Endodermal cell (in vitro differentiated cells): Measurements from ENCODE around the gene TRIAP1. TPM values are rescaled to one million over a fixed set of nuclear protein-coding genes. Genes with fewer than 3 reads are reported as not detected.

Experiments used
- DNase-seq: peaks from one replicate; pipeline ENCODE4 v3.0.0-alpha.2; 2017
- H3K27ac ChIP-seq: 2 replicates; pipeline ENCODE4 v1.5.1; 2013; ENCODE audit warnings: mild to moderate bottlenecking, low read depth, low read length, moderate library complexity
- H3K27me3 ChIP-seq: 2 replicates; pipeline ENCODE4 v1.6.1; 2013; ENCODE audit warnings: mild to moderate bottlenecking, low read length, moderate library complexity; ENCODE audit not compliant: insufficient read depth, control insufficient read depth, poor library complexity, severe bottlenecking
- H3K36me3 ChIP-seq: 2 replicates; pipeline ENCODE4 v1.7.0; 2013; ENCODE audit warnings: mild to moderate bottlenecking, low read length, moderate library complexity; ENCODE audit not compliant: control insufficient read depth, insufficient read depth
- H3K4me1 ChIP-seq: one replicate; pipeline ENCODE4 v1.7.0; 2013; ENCODE audit warnings: low read length; ENCODE audit not compliant: control insufficient read depth, insufficient read depth
- H3K4me3 ChIP-seq: 2 replicates; pipeline ENCODE4 v1.5.1; 2013; ENCODE audit warnings: mild to moderate bottlenecking, low read length, moderate library complexity
- H3K9ac ChIP-seq: 2 replicates; pipeline ENCODE4 v1.6.1; 2013; ENCODE audit warnings: mild to moderate bottlenecking, low read length, moderate library complexity; ENCODE audit not compliant: poor library complexity, severe bottlenecking; ENCODE audit errors: extremely low read depth
- H3K9me3 ChIP-seq: 2 replicates; pipeline ENCODE4 v1.6.1; 2013; ENCODE audit warnings: mild to moderate bottlenecking, low read length, moderate library complexity; ENCODE audit not compliant: control insufficient read depth
- H3K27ac Mint-ChIP-seq: 2 replicates; pipeline ENCODE4 v1.8.0; 2020; ENCODE audit warnings: mixed read lengths
- H3K27me3 Mint-ChIP-seq: 2 replicates; pipeline ENCODE4 v1.8.0; 2021; ENCODE audit warnings: mild to moderate bottlenecking, mixed read lengths; ENCODE audit not compliant: insufficient read depth
- H3K36me3 Mint-ChIP-seq: 2 replicates; pipeline ENCODE4 v1.8.0; 2020; ENCODE audit warnings: low read depth, mixed read lengths
- H3K4me1 Mint-ChIP-seq: 2 replicates; pipeline ENCODE4 v1.8.0; 2020; ENCODE audit warnings: mixed read lengths
- H3K4me3 Mint-ChIP-seq: 2 replicates; pipeline ENCODE4 v1.8.0; 2020; ENCODE audit warnings: mild to moderate bottlenecking, moderate library complexity, mixed read lengths
- H3K9me3 Mint-ChIP-seq: 2 replicates; pipeline ENCODE4 v1.8.0; 2020; ENCODE audit warnings: mild to moderate bottlenecking, mixed read lengths
- WGBS, 2 experiments: methylation state at CpG; one replicate each; pipeline versions ENCODE4 v1.1.5 to v1.1.7; 2013; ENCODE audit warnings: missing lambda C conversion rate in 2 of 2, mixed read lengths in 1 of 2; ENCODE audit not compliant: insufficient coverage in 1 of 2, insufficient read length in 1 of 2; 5-methylcytosine and 5-hydroxymethylcytosine counted together
- total RNA-seq, 2 donors: library from RNA; stranded (reverse); fragmentation: NEBNext Ultra II Directional in 1 of 2; extraction: Animal tissue kit (Norgen Biotek cat#: 25700) in 1 of 2; gene quantifications; 2 replicates in 1 of 2; 3 replicates in 1 of 2; pipeline ENCODE4 v1.2.1, GENCODE V29; 2021
- TF ChIP-seq, protein P1 (sequence below): fragments of 200-600 bp; sonication (generic); conservative IDR thresholded peaks from 2 replicates; pipeline ENCODE4 v1.5.0; 2021; ENCODE audit warnings: antibody characterized with exemption, mild to moderate bottlenecking

TRIAP1 gene
- total RNA-seq, 2 donors from 2014 or later: 31.6 to 34.8 TPM

- no peaks in the 10 kb centered on the region for H3K36me3 ChIP-seq
- H3K27me3 ChIP-seq: no peaks in the 10 kb centered on the region
- H3K4me3 Mint-ChIP-seq: no peak overlapping the region
- no peak overlapping the region for H3K27ac ChIP-seq
- no peak overlapping the region for H3K9ac ChIP-seq
- no peak overlapping the region for H3K4me3 ChIP-seq
- H3K36me3 Mint-ChIP-seq: no peaks in the 10 kb centered on the region
- peaks cover 9% of the 10 kb centered on the region for H3K4me1 Mint-ChIP-seq
- no peak overlapping the region for H3K27ac Mint-ChIP-seq
- H3K27me3 Mint-ChIP-seq: no peaks in the 10 kb centered on the region
- H3K9me3 ChIP-seq: no peaks in the 10 kb centered on the region
- TF ChIP-seq, protein P1, sequence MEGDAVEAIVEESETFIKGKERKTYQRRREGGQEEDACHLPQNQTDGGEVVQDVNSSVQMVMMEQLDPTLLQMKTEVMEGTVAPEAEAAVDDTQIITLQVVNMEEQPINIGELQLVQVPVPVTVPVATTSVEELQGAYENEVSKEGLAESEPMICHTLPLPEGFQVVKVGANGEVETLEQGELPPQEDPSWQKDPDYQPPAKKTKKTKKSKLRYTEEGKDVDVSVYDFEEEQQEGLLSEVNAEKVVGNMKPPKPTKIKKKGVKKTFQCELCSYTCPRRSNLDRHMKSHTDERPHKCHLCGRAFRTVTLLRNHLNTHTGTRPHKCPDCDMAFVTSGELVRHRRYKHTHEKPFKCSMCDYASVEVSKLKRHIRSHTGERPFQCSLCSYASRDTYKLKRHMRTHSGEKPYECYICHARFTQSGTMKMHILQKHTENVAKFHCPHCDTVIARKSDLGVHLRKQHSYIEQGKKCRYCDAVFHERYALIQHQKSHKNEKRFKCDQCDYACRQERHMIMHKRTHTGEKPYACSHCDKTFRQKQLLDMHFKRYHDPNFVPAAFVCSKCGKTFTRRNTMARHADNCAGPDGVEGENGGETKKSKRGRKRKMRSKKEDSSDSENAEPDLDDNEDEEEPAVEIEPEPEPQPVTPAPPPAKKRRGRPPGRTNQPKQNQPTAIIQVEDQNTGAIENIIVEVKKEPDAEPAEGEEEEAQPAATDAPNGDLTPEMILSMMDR: no peak
- DNase-seq: no peak
- WGBS, 2 experiments: 90 to 100% methylated on average over 2 to 3 of the region's 3 CpGs
- H3K9me3 Mint-ChIP-seq: peaks cover 1% of the 10 kb centered on the region
- no peaks in the 10 kb centered on the region for H3K4me1 ChIP-seq
Observed at GRCh38 chr12:120406553-120406952, 39.6 kb downstream of the TRIAP1 start.

DNA sequence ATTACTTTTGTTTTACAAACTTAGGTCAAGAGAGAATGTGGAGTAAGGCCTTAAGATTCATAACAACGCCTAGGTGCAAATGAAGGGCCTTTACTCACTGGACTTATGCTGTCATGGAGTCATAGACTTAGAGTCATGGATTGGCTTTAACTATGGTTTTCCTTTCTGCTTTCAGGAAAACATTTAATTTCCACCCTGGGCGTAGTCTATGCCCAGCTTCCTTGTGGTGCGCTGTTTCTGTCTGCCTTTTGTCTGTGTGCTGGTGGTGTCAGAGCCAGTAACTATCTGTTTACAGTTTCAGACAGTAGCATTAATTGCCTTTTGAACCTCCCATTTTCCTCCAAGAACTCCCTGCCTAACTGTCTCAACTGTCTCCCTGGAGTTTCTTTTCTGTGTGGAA lies 40.1 kb downstream of the TRIAP1 start:
- H3K27ac Mint-ChIP-seq: no peak overlapping the region
- no peaks in the 10 kb centered on the region for H3K36me3 Mint-ChIP-seq
- H3K9me3 Mint-ChIP-seq: peaks cover 1% of the 10 kb centered on the region
- no peak for DNase-seq
- H3K27me3 Mint-ChIP-seq: no peaks in the 10 kb centered on the region
- H3K4me1 Mint-ChIP-seq: peaks cover 9% of the 10 kb centered on the region
- H3K9ac ChIP-seq: no peak overlapping the region
- TF ChIP-seq, protein P1: no peak
- WGBS, 2 experiments: 92 to 94% methylated on average over 3 of the region's 3 CpGs
- no peaks in the 10 kb centered on the region for H3K4me1 ChIP-seq
- H3K36me3 ChIP-seq: no peaks in the 10 kb centered on the region
- no peak overlapping the region for H3K4me3 Mint-ChIP-seq
- no peaks in the 10 kb centered on the region for H3K27me3 ChIP-seq
- H3K27ac ChIP-seq: no peak overlapping the region
- H3K4me3 ChIP-seq: no peak overlapping the region
- no peaks in the 10 kb centered on the region for H3K9me3 ChIP-seq

GRCh38 chr12:120404271-120404670 lies 41.9 kb downstream of the TRIAP1 start:
- Histone ChIP-seq H3K4me1 (no peaks in the 10 kb centered on the region), H3K9ac (no peak overlapping the region), H3K27ac (no peak overlapping the region), H3K36me3 (no peaks in the 10 kb centered on the region), H3K4me3 (no peak overlapping the region), H3K27me3 (no peaks in the 10 kb centered on the region), H3K9me3 (no peaks in the 10 kb centered on the region)
- no peak overlapping the region for H3K4me3 Mint-ChIP-seq
- TF ChIP-seq, protein P1: no peak
- no peaks in the 10 kb centered on the region for H3K27me3 Mint-ChIP-seq
- peak; percentile 69 for DNase-seq
- peaks cover 1% of the 10 kb centered on the region for H3K9me3 Mint-ChIP-seq
- H3K27ac Mint-ChIP-seq: no peak overlapping the region
- H3K4me1 Mint-ChIP-seq: peaks cover 9% of the 10 kb centered on the region
- WGBS, 2 experiments: 100% methylated on average over 1 of the region's 1 CpG
- H3K36me3 Mint-ChIP-seq: no peaks in the 10 kb centered on the region
